NCI-H2227 (cell line): Measurements from ENCODE around the gene CELSR1.
"Not testable (repeated sequence)": the region's sequence is repeated elsewhere in the genome, so short reads cannot be mapped to it uniquely, and the experiment has no call there.

ENCODE experiments used
- DNase-seq: peaks from one replicate; lab custom pipeline; 2025; ENCODE audit not compliant: unreplicated experiment; lab: John Stamatoyannopoulos, UW

CELSR1 gene

DNA sequence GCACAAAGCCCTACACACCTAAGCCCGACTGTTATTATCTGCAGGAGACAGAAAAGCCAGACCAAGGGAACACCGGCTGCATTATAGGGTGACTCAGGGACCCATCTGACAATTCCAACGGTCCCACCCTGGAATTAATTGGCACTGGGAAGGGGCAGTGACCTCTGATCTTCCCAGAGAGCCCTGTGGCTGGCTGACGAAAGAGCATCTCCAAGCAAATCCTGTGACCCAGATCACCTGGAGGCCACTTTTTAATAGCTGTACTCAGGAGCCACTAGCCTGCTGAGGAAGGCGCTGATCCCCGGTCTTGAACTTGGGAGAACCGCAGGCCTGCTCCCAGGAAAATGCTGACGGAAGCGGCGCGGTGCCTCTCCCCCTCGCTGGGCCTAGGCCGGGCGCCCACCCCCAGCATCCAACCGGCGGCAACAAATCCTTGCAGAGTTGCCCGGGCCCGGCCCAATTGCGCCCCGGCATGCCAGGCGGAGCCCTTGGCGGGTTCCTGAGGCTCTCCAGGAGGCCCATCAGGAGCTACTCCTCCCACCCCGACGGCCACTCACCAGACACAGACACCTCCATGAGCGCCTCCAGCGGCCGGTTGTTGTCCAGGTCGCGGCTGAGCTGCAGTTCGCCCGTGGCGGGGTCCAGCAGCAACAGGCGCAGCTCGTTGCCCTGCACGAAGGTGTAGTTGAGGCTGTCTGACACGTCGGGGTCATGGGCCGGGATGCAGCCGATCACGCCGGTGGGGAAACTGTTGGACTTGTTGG lies 4.2 kb downstream of the CELSR1 start:
- DNase-seq: no peak

DNA sequence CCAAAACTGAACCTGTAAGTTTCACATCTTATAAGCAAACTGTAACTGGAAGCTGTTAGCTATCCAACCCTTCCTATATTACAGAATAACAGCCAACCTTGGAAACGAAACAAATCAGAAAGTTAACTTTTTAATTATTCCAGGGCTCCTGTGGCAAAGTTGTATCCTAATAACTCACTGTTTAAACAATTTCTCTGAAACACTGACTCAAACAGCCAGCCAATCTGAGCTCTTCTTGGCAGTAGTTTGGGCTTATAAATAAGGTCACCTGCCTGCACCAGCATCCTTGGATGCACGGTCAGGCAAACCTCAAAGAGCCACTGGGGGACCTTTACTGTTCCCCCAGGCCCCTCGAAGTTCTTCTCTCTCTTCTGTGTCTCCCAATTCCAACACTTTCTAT lies 5.0 kb downstream of the CELSR1 start:
- DNase-seq: no peak

DNA sequence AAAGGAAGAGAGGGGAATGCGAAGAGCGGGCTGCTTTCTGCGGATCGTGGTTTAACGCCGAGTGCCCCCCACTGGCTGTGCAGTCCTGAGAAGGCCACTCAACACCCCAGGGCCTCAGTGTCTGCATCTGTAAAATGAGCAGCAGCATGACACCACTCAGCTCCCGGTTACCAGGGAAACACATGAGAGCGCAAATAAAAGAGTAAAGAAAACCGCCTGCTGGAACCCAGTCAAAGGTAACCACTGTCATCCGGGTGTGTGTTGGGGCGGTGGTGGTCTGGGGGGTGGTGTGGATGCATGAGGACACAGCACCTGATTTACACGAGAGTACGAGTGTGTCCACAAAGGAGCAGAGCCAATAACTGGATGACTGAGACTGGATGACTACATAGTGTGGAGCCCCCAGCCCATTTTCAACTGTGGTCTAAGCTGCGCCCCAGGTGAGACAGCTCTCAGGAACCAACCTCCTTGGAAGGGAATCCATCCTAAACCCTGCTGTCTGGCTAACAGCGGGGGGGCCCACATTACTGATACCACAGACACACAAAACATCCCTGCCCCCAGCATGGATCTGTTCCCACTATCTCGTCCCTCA lies 5.7 kb downstream of the CELSR1 start:
- DNase-seq: no peak

DNA sequence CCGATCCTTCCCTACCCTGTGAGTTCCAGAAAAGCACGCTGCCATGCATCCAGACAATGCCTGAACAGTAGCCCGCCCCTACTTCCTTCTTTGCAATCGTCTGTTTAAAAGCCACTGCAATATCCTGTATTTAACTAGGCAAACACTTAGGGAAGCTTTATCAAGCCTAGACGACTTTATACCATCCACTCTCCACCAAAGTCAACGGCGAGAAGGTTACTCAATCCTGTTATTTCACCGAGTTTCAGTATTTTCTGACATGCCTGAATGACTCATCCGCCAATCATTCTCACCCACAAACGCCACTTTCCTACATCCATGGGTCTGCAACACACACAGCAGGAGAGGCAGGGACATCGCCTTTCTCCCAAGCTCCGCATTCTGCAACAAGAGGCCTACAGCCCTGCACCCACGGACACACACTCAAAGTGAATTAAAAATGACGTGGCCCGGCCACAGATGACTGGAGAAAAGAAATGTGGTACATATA lies 9.3 kb downstream of the CELSR1 start:
- DNase-seq: no peak

DNA sequence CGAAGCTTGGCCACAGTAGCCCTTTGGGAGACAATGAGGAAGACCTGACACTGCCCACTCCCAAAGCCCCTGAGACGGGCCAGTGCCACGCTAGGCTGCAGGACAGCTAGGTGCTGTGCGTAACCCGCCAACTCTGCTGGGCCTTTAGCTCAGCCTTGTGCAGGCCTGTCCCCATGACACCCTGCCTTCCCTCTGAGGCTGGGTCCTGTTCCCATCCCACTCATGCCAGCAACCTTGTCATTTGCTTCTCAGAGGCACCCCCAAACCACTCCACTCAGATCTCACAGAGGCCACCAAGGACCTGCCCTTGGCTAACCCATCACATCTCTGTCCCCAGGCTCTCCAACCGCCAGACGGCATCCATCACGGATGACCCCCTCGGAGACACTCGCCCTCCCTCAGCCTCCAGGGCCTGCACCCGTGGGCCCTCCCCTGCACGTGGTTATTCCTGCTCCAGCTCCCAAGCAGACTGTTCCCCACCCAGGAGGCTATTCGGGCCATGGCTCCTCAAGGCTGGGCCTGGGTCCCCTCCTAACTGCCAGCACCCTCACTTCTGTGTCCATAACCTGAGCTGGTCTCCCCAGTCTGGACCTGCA lies 11.1 kb downstream of the CELSR1 start:
- DNase-seq: no peak

DNA sequence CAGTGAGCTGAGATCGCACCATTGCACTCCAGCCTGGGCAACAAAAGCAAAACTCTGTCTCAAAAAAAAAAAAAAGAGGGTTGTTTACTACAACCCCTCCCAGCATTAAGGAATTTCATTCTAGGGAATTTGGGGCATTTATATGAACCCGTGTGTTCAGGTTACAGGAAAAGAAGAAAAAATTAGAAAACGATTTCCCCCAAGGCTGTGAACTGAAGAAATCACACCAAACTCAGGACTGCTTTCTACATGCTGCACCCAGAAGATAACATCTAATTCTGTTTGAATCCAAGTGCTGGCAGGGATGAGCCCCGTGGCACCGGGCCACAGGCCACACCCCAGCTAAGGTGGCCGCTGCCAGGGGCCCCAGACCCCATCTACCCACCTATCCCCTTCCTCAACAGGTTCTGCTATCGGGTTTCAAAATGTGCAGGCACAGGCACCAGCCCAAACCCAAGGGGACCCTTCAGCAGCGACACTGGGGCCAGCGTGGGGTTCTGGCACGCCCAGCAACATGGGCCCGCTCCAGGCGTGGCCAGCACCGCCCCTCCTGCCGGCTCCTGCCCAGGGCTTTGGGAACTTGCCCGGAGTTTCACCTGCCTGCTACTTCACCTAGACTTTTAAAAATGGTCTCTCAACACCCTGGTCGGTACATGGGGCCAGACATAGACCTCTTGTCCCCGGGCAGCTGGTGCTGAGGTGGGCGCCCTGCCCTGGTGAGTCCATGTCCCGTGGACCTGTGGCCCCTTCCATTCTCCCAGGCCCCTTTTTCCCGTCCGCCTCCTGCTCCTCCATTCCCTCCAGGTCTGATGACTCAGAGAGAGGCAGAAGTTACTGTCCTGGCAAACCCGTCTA lies 11.8 kb downstream of the CELSR1 start:
- DNase-seq: no peak

DNA sequence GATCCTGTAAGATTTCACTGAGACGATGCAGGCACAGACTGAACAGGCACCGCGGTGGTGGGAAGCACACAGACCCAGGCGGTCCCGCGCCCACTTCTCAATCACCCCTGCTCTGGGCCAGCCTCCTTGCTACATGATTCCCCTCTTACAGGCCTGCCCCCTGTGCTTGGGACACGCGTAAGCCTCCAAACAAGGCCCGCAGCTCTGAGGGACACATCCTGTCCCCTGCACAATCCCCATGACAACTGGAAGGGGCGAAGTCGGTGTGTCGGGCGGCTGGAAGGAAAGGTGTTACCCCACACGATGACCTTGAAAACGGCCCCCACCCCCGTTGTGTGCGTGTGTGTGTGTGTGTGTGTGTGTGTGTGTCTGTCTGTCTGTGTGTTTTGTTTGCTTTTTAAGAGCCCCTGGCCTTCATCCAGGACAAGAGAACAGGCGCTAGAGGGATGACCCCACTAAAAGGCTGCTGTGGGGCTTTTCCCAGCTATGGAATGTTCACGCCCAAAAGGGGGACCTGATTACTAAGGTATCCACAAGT lies 13.1 kb downstream of the CELSR1 start:
- no peak for DNase-seq

DNA sequence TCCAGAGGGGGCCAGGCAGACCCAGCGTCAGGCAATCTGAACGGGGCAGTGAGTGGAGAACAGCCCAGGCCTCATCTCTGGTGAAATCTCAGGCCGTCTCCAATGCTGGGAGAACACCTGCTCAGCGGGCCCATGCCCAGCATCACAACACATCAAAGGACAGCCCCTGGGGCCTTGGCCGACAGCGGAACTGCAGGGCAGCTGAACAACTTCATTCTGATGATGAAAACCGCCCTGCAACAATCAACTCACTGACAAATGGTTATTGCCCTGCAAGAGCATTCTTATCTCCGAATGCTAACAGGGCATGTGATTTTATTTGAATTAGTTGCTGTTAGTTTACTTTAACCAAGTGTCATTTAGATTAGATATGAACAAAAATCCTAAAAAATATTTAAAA lies 14.6 kb downstream of the CELSR1 start:
- no peak for DNase-seq

DNA sequence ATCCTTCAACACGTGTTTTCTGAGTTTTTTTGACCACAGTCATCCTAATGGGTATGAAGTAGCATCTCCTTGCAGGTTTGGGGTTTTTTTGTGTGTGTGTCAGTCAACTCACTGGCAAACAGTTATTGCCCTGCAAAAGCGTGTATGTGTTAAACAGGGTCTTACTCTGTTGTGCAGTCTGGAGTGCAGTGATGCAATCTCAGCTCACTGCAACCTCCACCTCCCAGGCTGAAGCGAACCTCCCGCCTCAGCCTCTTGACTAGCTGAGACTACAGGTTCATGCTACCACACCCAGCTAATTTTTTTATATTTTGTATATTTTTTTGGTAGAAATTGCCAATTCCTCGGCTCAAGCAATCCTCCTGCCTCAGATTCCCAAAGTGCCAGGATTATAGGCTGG lies 15.4 kb downstream of the CELSR1 start:
- DNase-seq: no peak

DNA sequence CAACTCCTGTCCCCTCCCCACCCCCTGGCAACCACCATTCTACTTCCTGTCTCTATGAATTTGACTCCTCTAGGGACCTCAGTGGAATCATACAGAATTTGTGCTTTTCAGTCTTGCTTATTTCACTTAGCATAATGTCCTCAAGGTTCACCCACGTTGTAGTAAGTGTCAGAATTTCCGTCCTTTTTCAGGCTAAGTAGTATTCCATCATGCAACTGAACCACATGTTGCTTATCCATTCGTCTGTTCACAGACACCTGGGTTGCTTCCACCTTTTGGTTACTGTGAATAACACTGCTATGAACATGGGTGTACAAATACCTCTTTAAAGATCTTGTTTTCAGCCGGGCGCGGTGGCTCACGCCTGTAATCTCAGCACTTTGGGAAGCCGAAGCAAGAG lies 16.5 kb downstream of the CELSR1 start:
- no peak for DNase-seq

DNA sequence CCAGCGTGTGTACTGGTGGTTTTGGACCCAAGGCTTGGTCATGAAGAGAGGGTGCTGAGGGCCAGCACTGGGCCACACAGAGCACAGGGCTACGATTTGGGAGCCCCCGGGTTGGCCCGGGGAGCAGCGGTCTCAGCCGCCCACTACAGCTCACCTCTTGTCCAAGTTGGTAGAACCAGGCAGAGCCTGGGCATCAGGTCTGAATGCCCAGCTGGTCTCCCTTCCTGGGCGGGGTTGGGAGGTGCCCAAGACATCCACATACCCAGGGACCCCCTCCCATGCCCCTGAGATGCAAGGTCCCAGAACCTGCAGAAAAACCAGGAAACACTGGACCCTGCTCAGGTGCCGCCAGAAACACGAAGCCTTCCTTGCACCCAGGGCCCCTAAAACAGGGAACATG lies 18.0 kb downstream of the CELSR1 start:
- DNase-seq: no peak

DNA sequence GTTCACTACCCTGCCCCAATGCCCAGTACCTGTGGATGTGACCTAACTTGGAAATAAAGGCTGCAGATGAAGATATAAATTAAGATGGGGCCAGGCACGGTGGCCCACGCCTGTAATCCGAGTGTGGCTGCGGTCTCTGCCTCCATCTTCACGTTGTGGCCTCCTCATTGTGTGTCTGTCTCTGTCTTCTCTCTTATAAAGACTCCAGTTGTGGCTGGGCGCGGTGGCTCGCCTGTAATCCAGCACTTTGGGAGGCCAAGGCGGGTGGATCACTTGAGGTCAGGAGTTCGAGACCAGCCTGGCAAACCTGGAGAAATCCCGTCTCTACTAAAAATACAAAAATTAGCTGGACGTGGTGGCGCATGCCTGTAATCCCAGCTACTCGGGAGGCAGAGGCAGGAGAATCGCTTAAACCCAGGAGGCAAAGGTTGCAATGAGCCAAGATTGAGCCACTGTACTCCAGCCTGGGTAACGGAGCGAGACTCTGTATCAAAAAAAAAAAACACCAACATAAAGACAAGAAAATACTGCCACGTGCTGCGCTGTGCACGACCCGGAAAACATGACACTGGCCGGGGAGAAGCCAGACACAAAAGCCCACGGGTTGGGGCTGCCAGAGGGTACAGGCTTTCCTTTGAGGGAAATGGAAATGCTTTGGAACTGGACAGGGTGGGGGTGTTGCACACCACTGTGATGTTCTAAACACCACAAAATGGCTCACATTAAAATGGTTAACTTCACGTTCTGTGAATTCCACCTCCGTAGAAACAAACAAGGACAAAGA lies 18.7 kb downstream of the CELSR1 start:
- DNase-seq: no peak

DNA sequence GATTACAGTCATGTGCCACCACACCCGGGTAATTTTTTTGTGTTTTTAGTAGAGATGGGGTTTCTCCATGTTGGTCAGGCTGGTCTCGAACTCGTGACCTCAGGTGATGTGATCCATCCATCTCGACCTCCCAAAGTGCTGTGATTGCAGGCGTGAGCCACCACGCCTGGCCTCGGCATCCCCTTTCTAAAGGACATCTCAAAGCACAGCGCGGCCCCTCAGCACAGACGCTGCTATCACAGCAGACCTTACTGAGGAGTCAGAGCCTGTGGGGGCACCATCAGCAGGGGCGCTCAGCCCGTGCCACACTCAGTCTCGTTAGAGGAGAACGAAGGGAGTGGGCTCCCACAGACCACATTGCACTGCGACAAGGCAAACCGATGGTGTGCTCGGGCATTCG lies 19.4 kb downstream of the CELSR1 start:
- DNase-seq: no peak

DNA sequence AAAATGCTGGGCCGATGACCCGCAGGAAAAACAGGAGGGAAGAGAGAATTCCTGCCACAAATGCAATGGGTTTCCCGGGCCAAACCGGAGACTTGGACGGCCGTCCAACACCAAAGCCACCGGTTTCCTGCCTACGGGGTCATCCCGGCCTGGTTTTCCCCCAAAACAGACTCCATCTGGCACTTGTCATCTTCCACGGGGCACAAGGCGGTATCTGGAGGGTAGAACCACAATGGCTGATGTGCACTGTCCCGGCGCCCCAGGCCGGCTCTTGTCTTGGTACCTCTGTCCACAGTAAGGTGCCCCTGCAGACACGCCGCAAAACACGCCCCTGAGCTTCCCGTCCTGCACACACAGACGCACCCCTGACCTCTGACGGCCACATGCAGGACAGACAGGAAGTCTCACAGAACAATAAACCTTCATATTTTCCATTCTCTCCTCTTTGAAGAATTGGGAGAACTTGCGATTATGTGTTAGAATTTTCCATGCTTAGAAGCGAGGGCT lies 20.1 kb downstream of the CELSR1 start:
- no peak for DNase-seq

DNA sequence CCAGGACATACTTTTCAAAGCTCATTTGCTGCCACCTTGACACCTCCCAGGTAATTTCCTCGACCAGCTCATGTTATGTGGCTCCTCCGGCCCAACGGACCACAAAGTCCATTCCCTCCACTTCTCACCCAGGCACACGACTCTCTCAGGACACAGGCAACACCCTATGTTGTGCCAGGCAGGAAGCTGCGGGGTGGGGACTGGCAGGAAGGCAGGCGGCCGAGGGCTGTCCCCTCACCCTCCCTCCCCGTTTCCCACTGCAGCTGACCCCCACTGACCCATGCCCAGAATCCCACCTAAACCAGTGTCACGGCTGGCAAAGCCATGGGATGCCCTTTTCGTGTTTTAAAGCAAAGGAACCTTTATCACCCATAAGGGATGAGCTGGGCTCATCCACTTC lies 20.8 kb downstream of the CELSR1 start:
- DNase-seq: no peak

DNA sequence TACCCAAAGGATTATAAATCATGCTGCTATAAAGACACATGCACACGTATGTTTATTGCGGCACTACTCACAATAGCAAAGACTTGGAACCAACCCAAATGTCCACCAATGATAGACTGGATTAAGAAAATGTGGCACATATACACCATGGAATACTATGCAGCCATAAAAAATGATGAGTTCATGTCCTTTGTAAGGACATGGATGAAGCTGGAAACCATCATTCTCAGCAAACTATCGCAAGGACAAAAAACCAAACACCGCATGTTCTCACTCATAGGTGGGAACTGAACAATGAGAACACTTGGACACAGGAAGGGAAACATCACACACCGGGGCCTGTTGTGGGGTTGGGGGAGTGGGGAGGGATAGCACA lies 21.3 kb downstream of the CELSR1 start:
- DNase-seq: not testable (repeated sequence)

DNA sequence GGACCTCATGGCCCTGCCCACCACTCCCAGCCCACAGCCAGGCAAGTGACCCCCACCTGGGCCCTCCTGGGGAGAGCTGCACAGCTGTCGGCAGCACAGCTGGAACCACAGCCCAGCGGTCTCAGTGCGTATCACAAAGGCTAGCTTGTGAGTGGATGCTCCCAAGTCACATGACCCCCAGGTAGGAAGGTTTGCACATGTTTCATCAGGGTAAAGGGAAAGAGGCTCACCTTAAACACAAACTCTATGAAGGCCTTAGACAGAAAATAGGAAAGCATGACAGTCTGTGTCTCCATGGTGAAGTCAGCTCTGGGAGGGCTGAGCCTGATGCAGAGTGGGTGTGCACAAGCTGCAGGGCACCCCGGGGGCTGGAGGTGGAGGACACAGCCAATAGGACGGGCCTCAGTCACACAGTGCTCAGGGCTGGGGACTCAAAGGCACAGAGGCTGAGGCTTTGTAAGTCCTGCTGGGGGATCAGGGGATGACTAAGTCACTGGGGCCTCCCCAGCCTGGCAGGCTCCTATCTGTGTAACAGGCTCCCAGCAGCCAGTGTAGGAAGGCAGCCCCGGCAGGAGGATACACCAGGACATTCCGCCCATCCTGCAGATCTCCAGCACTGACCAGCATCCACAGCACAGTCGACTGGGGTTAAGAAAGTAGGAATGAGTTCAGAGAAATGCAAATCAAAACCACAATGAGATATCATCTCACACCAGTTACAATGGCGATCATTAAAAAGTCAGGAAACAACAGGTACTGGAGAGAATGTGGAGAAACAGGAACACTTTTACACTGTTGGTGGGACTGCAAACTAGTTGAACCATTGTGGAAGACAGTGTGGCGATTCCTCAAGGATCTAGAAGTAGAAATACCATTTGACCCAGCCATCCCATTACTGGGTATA lies 22.0 kb downstream of the CELSR1 start:
- no peak for DNase-seq

DNA sequence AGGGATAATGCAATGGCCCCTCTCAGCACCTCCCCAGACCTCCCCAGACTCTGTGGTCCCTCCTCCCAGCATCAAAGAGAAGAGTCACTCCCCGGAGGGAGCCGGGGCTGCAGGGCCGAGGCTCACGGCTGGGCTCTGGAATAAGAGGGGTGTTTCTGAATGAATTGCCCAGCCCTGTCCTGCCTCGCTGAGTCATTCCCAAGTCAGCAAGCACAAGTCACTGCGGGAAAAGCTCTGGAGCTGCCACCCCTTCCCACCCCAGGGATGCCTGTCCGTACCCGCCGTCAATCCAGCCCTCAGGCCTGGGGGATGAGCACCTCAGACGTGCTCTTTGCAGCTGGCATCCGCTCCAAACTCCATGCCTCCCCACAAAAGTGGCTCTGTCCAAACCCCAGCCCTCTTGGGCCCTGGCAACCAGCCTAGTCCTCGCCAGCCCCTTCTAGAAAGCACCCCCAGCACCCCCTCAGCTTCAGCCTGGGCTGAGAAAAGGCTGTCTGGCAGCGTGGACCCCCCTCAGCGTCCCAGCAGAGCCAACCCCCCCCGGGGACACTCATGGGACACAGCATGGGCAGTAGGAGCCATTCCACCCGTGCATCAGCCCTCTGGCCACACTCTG lies 22.7 kb downstream of the CELSR1 start:
- DNase-seq: no peak
